OCI-LY3 (cell line): ENCODE results near the gene CCDC178.

Experiments
- H2AFZ ChIP-seq: fragments of 200-600, 300-600 bp; shearing (Covaris generic); 2 replicates; pipeline ENCODE4 v1.6.0; 2014; ENCODE audit warnings: antibody characterized with exemption, low read depth, low read length
- H3K27ac ChIP-seq: fragments of 200-600, 300-600 bp; sonication (generic); 2 replicates; pipeline ENCODE4 v1.5.1; 2014; ENCODE audit warnings: mild to moderate bottlenecking, low read length, moderate library complexity, mixed read lengths
- H3K27me3 ChIP-seq: fragments of 200-600, 300-600 bp; sonication (generic); 2 replicates; pipeline ENCODE4 v1.6.1; 2014; ENCODE audit warnings: low read depth, low read length, mixed read lengths
- H3K36me3 ChIP-seq: fragments of 200-600, 300-600 bp; sonication (generic); replicated peaks from 2 replicates; pipeline ENCODE3; 2014; ENCODE audit warnings: low read depth, low read length, mixed read lengths
- H3K4me1 ChIP-seq: fragments of 300-600, 200-600 bp; sonication (generic); 2 replicates; pipeline ENCODE4 v1.6.1; 2014; ENCODE audit warnings: low read length, mixed read lengths
- H3K4me2 ChIP-seq: fragments of 200-600, 300-600 bp; sonication (generic); 2 replicates; pipeline ENCODE4 v1.6.1; 2014; ENCODE audit warnings: low read length, mixed read lengths
- H3K4me3 ChIP-seq: fragments of 300-600, 200-600 bp; sonication (generic); 2 replicates; pipeline ENCODE4 v1.5.1; 2014; ENCODE audit warnings: antibody characterized with exemption, mild to moderate bottlenecking, low read length, moderate library complexity
- H3K79me2 ChIP-seq: fragments of 300-600, 200-600 bp; shearing (Covaris generic); 2 replicates; pipeline ENCODE4 v1.6.1; 2014; ENCODE audit warnings: mild to moderate bottlenecking, low read length, mixed read lengths
- H3K9ac ChIP-seq: fragments of 300-600, 200-600 bp; shearing (Covaris generic); 2 replicates; pipeline ENCODE4 v1.6.0; 2014; ENCODE audit warnings: mild to moderate bottlenecking, low read length, moderate library complexity
- H3K9me3 ChIP-seq: fragments of 200-600, 300-600 bp; shearing (Covaris generic); 2 replicates; pipeline ENCODE4 v1.6.1; 2014; ENCODE audit warnings: low read length, mixed read lengths; ENCODE audit not compliant: insufficient read depth
- H4K20me1 ChIP-seq: fragments of 200-600, 300-600 bp; sonication (generic); 2 replicates; pipeline ENCODE4 v1.6.1; 2016; ENCODE audit warnings: low read length, mixed read lengths; ENCODE audit not compliant: insufficient read depth
- EZH2phosphoT487 ChIP-seq: fragments of 200-600 bp; shearing (Covaris generic); IDR thresholded peaks from 2 replicates; pipeline ENCODE4 v1.6.1; 2018; ENCODE audit warnings: antibody characterized with exemption, mixed run types, low read depth
- TF ChIP-seq, protein P1 (sequence below): fragments of 200-600, 300-600 bp; sonication (generic); IDR thresholded peaks from 2 replicates; pipeline ENCODE4 v1.5.1; 2014; ENCODE audit warnings: antibody characterized with exemption, low read length, low read depth

Gene CCDC178

GRCh38 chr18:33330711-33331110 is 109.8 kb downstream of the CCDC178 start:
- Histone ChIP-seq H3K27ac (no peak overlapping the region), H3K27me3 (no peaks in the 10 kb centered on the region), H4K20me1 (no peaks in the 10 kb centered on the region), H3K4me3 (no peak overlapping the region), H3K4me2 (no peak overlapping the region), H3K9me3 (no peaks in the 10 kb centered on the region), H3K79me2 (no peaks in the 10 kb centered on the region), H2AFZ (no peak overlapping the region), H3K36me3 (no peaks in the 10 kb centered on the region), H3K4me1 (no peaks in the 10 kb centered on the region), H3K9ac (no peak overlapping the region)
- TF ChIP-seq, protein P1, sequence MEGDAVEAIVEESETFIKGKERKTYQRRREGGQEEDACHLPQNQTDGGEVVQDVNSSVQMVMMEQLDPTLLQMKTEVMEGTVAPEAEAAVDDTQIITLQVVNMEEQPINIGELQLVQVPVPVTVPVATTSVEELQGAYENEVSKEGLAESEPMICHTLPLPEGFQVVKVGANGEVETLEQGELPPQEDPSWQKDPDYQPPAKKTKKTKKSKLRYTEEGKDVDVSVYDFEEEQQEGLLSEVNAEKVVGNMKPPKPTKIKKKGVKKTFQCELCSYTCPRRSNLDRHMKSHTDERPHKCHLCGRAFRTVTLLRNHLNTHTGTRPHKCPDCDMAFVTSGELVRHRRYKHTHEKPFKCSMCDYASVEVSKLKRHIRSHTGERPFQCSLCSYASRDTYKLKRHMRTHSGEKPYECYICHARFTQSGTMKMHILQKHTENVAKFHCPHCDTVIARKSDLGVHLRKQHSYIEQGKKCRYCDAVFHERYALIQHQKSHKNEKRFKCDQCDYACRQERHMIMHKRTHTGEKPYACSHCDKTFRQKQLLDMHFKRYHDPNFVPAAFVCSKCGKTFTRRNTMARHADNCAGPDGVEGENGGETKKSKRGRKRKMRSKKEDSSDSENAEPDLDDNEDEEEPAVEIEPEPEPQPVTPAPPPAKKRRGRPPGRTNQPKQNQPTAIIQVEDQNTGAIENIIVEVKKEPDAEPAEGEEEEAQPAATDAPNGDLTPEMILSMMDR = no peak
- no peak for TF ChIP-seq EZH2phosphoT487

- Histone ChIP-seq H3K79me2 (no peaks in the 10 kb centered on the region), H3K36me3 (no peaks in the 10 kb centered on the region), H3K4me3 (no peak overlapping the region), H3K4me2 (no peak overlapping the region), H3K27me3 (no peaks in the 10 kb centered on the region), H2AFZ (no peak overlapping the region), H3K9ac (no peak overlapping the region), H3K4me1 (no peaks in the 10 kb centered on the region), H3K27ac (no peak overlapping the region), H3K9me3 (no peaks in the 10 kb centered on the region), H4K20me1 (no peaks in the 10 kb centered on the region)
- TF ChIP-seq EZH2phosphoT487 = no peak
- TF ChIP-seq, protein P1 = no peak
These were observed 113.5 kb downstream of the CCDC178 start for GRCh38 chr18:33326975-33327374.

GRCh38 chr18:33317640-33318039 is 122.9 kb downstream of the CCDC178 start:
- Histone ChIP-seq H3K9me3 (no peaks in the 10 kb centered on the region), H3K9ac (no peak overlapping the region), H3K36me3 (no peaks in the 10 kb centered on the region), H3K79me2 (no peaks in the 10 kb centered on the region), H3K4me2 (no peak overlapping the region), H3K27me3 (no peaks in the 10 kb centered on the region), H3K4me1 (no peaks in the 10 kb centered on the region), H4K20me1 (no peaks in the 10 kb centered on the region), H3K27ac (no peak overlapping the region), H3K4me3 (no peak overlapping the region), H2AFZ (no peak overlapping the region)
- TF ChIP-seq, protein P1 = no peak
- no peak for TF ChIP-seq EZH2phosphoT487

GRCh38 chr18:33316146-33316587 is 124.4 kb downstream of the CCDC178 start:
- Histone ChIP-seq H3K4me2 (no peak overlapping the region), H3K36me3 (no peaks in the 10 kb centered on the region), H4K20me1 (no peaks in the 10 kb centered on the region), H2AFZ (no peak overlapping the region), H3K27ac (no peak overlapping the region), H3K9ac (no peak overlapping the region), H3K79me2 (no peaks in the 10 kb centered on the region), H3K4me3 (no peak overlapping the region), H3K27me3 (no peaks in the 10 kb centered on the region), H3K4me1 (no peaks in the 10 kb centered on the region), H3K9me3 (no peaks in the 10 kb centered on the region)
- no peak for TF ChIP-seq EZH2phosphoT487
- TF ChIP-seq, protein P1 = no peak
